SJSA1 (cell line): Measurements from ENCODE around the gene IQCF5. TPM values are rescaled to one million over a fixed set of nuclear protein-coding genes. Genes with fewer than 3 reads are reported as not detected.

Source experiments
- DNase-seq, 2 experiments: peaks; one replicate each; pipeline ENCODE4 v3.0.0-alpha.2; 2015 to 2020; ENCODE audit warnings: low spot score in 2 of 2, low read depth in 1 of 2
- H3K27ac ChIP-seq: fragments of 250-450 bp; sonication (Bioruptor Pico); 2 replicates; pipeline ENCODE4 v1.5.1; 2020; ENCODE audit warnings: mild to moderate bottlenecking, moderate library complexity
- H3K27me3 ChIP-seq: fragments of 250-450 bp; sonication (Bioruptor Pico); replicated peaks from 2 replicates; pipeline ENCODE4 v1.5.1; 2020; ENCODE audit warnings: mild to moderate bottlenecking, moderate library complexity
- H3K36me3 ChIP-seq: fragments of 250-450 bp; sonication (Bioruptor Pico); 2 replicates; pipeline ENCODE4 v1.5.1; 2020; ENCODE audit warnings: mild to moderate bottlenecking
- H3K4me1 ChIP-seq: fragments of 250-450 bp; sonication (Bioruptor Pico); replicated peaks from 2 replicates; pipeline ENCODE4 v1.6.1; 2021; ENCODE audit warnings: mild to moderate bottlenecking
- H3K4me3 ChIP-seq: fragments of 250-450 bp; sonication (Bioruptor Pico); 2 replicates; pipeline ENCODE4 v1.5.1; 2020; ENCODE audit warnings: mild to moderate bottlenecking
- H3K9me3 ChIP-seq: fragments of 250-450 bp; sonication (Bioruptor Pico); replicated peaks from 2 replicates; pipeline ENCODE4 v1.5.1; 2020; ENCODE audit warnings: mild to moderate bottlenecking
- total RNA-seq: library from RNA; depleted of rRNA; stranded (reverse); fragments of >200 nt; shearing (Covaris generic); gene quantifications from 2 replicates; pipeline ENCODE4 v1.2.3, GENCODE V29; 2014; rRNA removed

Gene IQCF5
- total RNA-seq, 1 experiment from 2014 or later: not detected

DNA sequence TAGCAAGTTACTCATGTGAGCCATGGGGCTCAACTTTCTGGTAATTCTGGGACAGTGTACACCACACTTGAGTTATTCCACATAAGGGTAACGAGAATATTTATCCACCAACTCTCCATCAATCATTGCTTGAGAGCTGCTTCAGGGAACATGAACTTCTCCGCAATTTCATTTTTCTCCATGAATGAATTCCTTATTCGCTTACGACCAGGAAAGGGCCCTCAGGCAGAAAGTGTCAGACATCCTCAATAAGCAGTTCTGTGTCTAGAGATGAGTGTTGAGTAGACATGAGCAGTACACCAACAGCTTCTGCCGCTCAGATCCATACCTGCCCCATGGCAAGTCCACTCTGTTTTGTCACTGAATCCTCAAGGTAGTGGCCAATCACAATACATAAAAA is 38.8 kb downstream of the IQCF5 start:
- no peaks in the 10 kb centered on the region for H3K4me1 ChIP-seq
- no peaks in the 10 kb centered on the region for H3K27me3 ChIP-seq
- no peaks in the 10 kb centered on the region for H3K36me3 ChIP-seq
- H3K9me3 ChIP-seq: no peaks in the 10 kb centered on the region
- H3K4me3 ChIP-seq: no peak overlapping the region
- no peak for DNase-seq
- H3K27ac ChIP-seq: no peak overlapping the region

DNA sequence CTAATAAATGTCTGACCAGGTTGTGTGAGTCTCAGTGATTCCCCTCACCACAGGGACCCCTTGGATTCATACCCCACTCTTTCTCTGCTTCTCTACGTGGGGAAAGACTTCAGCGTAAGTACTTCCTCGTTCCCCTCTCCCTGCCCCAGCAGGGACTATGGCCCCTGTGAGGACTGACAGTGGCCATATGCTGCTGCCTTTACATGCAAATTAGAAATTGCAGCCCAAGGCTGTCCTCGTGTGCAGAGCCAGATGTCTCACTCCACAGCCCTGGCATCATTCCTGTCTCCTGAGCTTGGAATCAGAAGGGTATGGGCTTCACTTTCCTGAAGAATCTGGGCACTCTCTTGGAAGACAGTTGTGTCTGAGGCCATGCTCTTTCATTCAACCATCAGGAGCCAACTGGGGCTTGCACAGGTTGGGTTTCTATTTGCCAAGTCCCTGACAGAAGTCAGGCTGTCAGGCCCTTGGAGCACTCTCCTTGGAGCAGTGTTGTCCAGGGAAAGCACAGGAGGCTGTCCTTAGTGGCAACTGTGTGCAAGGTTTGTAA is 44.5 kb downstream of the IQCF5 start:
- Histone ChIP-seq H3K4me1 (no peaks in the 10 kb centered on the region), H3K27ac (no peak overlapping the region), H3K27me3 (no peaks in the 10 kb centered on the region), H3K4me3 (no peak overlapping the region), H3K9me3 (0 out of 2 replicates have a peak, but pooled peaks cover 5% of the 10 kb centered on the region), H3K36me3 (no peaks in the 10 kb centered on the region)
- DNase-seq: no peak

DNA sequence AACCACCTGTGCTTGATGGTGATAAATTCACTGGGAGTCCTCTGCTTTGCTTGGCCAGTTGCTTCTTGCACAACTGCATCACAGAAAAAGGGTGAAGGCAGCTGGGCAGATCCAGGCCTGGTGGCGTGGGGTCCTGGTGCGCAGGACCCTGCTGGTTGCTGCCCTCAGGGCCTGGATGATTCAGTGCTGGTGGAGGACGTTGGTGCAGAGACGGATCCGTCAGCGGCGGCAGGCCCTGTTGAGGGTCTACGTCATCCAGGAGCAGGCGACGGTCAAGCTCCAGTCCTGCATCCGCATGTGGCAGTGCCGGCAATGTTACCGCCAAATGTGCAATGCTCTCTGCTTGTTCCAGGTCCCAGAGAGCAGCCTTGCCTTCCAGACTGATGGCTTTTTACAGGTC is 45.1 kb downstream of the IQCF5 start:
- Histone ChIP-seq H3K36me3 (no peaks in the 10 kb centered on the region), H3K9me3 (0 out of 2 replicates have a peak, but pooled peaks cover 5% of the 10 kb centered on the region), H3K4me3 (no peak overlapping the region), H3K27me3 (no peaks in the 10 kb centered on the region), H3K4me1 (no peaks in the 10 kb centered on the region), H3K27ac (no peak overlapping the region)
- no peak for DNase-seq

DNA sequence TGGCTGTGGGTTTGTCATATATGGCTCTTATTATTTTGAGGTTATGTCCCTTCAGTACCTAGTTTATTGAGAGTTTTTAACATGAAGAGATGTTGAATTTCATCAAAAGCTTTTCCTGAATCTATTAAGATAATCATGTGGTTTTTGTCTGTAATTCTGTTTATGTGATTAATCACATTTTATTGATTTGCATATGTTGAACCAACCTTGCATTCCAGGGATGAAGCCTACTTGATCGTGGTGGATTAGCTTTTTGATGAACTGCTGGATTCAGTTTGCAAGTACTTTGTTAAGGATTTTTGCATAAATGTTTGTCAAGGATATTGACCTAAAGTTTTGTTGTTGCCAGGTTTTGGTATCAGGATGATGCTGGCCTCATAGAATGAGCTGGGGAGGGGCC is 47.1 kb downstream of the IQCF5 start:
- Histone ChIP-seq H3K4me1 (no peaks in the 10 kb centered on the region), H3K27me3 (no peaks in the 10 kb centered on the region), H3K27ac (no peak overlapping the region), H3K4me3 (no peak overlapping the region), H3K9me3 (0 out of 2 replicates have a peak, but pooled peaks cover 5% of the 10 kb centered on the region), H3K36me3 (no peaks in the 10 kb centered on the region)
- no peak for DNase-seq

Other genes with a start within 250 kb of the IQCF5 start
- gene TEX264, start 204.3 kb downstream of the IQCF5 start, total RNA-seq: 36.4 and 36.9 TPM in 2 replicates
- gene GRM2, start 168.5 kb downstream of the IQCF5 start, total RNA-seq: 0.03 TPM in 1 of 2 replicates, not detected in the other
- gene IQCF6, start 96.4 kb downstream of the IQCF5 start, total RNA-seq: not detected in 2 replicates
- not detected in 2 replicates for gene IQCF2, start 14.0 kb downstream of the IQCF5 start, total RNA-seq
- not detected in 2 replicates for gene IQCF1, start 27.8 kb upstream of the IQCF5 start, total RNA-seq
- 41.0 and 45.5 TPM in 2 replicates for gene RRP9, start 66.3 kb upstream of the IQCF5 start, total RNA-seq
- 14.7 and 17.9 TPM in 2 replicates for gene PARP3, start 66.8 kb upstream of the IQCF5 start, total RNA-seq
- gene GPR62, start 79.8 kb upstream of the IQCF5 start, total RNA-seq: not detected in 2 replicates
- gene PCBP4, start 91.9 kb upstream of the IQCF5 start, total RNA-seq: 75.3 and 138 TPM in 2 replicates
- gene ABHD14B, start 98.4 kb upstream of the IQCF5 start, total RNA-seq: 26.6 and 31.0 TPM in 2 replicates
- gene ABHD14A, start 99.5 kb upstream of the IQCF5 start, total RNA-seq: 2.3 and 13.2 TPM in 2 replicates
- 11.0 and 19.0 TPM in 2 replicates for gene ACY1, start 107.9 kb upstream of the IQCF5 start, total RNA-seq
- 462 and 868 TPM in 2 replicates for gene RPL29, start 120.3 kb upstream of the IQCF5 start, total RNA-seq
- 7.9 and 13.3 TPM in 2 replicates for gene DUSP7, start 181.0 kb upstream of the IQCF5 start, total RNA-seq